Stimulated activated CD8-positive, alpha-beta memory T cell treated with anti-CD3 and anti-CD28 coated beads, Interleukin-12 subunit alpha, Interleukin-12 subunit beta, amount 100 ng/mL, for 1 hour (primary cell): ENCODE measurements around the gene LTO1.

Source experiments
- DNase-seq: peaks from one replicate; pipeline ENCODE4 v3.0.0-alpha.2; 2020; ENCODE audit warnings: low read depth

The LTO1 gene

GRCh38 chr11:69657456-69657910 lies 17.7 kb downstream of the LTO1 start:
- no peak for DNase-seq

GRCh38 chr11:69656536-69657455 lies 18.4 kb downstream of the LTO1 start:
- DNase-seq, result no peak

- DNase-seq, result no peak
Measured at GRCh38 chr11:69655479-69656428, 19.4 kb downstream of the LTO1 start.

GRCh38 chr11:69654660-69655478 lies 20.3 kb downstream of the LTO1 start:
- no peak for DNase-seq

GRCh38 chr11:69654001-69654659 lies 21.0 kb downstream of the LTO1 start:
- DNase-seq, result no peak

- no peak for DNase-seq
Measured at GRCh38 chr11:69653406-69653960, 21.7 kb downstream of the LTO1 start.

- no peak for DNase-seq
Measured at GRCh38 chr11:69652999-69653398, 22.2 kb downstream of the LTO1 start.

GRCh38 chr11:69651834-69652620 lies 23.1 kb downstream of the LTO1 start:
- no peak for DNase-seq

GRCh38 chr11:69650832-69651344 lies 24.3 kb downstream of the LTO1 start:
- DNase-seq, result no peak

GRCh38 chr11:69650081-69650831 lies 24.9 kb downstream of the LTO1 start:
- DNase-seq, result no peak

GRCh38 chr11:69649576-69649900 lies 25.6 kb downstream of the LTO1 start:
- DNase-seq, result no peak

GRCh38 chr11:69648679-69649575 lies 26.2 kb downstream of the LTO1 start:
- DNase-seq, result no peak

- DNase-seq, result no peak
Measured at GRCh38 chr11:69647761-69648497, 27.2 kb downstream of the LTO1 start.

GRCh38 chr11:69647390-69647748 lies 27.8 kb downstream of the LTO1 start:
- DNase-seq, result no peak

- DNase-seq, result no peak
Measured at GRCh38 chr11:69646493-69647389, 28.4 kb downstream of the LTO1 start.

GRCh38 chr11:69645801-69646492 lies 29.2 kb downstream of the LTO1 start:
- no peak for DNase-seq
